Liver (tissue), 2 donors: ENCODE data around the gene TMEM87B.

Source experiments
- YY1 ChIP-seq: IDR thresholded peaks from 2 replicates; pipeline ENCODE4 v1.6.1; 2016; ENCODE audit warnings: antibody characterized with exemption, mild to moderate bottlenecking
- TF ChIP-seq, protein P1 (sequence below): fragments of 150-350 bp; IDR thresholded peaks from 2 replicates; pipeline ENCODE4 v1.5.1; 2017; ENCODE audit warnings: improper control_type of control experiment, low read depth, low read length; ENCODE audit not compliant: missing input control
- TF ChIP-seq, protein P2 (sequence below): IDR thresholded peaks from 2 replicates; pipeline ENCODE4 v1.6.1; 2016; ENCODE audit warnings: antibody characterized with exemption
- donor health status: healthy.

GRCh38 chr2:112162341-112162740, 107.3 kb downstream of the TMEM87B start:
- TF ChIP-seq, protein P1, sequence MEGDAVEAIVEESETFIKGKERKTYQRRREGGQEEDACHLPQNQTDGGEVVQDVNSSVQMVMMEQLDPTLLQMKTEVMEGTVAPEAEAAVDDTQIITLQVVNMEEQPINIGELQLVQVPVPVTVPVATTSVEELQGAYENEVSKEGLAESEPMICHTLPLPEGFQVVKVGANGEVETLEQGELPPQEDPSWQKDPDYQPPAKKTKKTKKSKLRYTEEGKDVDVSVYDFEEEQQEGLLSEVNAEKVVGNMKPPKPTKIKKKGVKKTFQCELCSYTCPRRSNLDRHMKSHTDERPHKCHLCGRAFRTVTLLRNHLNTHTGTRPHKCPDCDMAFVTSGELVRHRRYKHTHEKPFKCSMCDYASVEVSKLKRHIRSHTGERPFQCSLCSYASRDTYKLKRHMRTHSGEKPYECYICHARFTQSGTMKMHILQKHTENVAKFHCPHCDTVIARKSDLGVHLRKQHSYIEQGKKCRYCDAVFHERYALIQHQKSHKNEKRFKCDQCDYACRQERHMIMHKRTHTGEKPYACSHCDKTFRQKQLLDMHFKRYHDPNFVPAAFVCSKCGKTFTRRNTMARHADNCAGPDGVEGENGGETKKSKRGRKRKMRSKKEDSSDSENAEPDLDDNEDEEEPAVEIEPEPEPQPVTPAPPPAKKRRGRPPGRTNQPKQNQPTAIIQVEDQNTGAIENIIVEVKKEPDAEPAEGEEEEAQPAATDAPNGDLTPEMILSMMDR = no peak
- no peak for TF ChIP-seq YY1
- TF ChIP-seq, protein P2, sequence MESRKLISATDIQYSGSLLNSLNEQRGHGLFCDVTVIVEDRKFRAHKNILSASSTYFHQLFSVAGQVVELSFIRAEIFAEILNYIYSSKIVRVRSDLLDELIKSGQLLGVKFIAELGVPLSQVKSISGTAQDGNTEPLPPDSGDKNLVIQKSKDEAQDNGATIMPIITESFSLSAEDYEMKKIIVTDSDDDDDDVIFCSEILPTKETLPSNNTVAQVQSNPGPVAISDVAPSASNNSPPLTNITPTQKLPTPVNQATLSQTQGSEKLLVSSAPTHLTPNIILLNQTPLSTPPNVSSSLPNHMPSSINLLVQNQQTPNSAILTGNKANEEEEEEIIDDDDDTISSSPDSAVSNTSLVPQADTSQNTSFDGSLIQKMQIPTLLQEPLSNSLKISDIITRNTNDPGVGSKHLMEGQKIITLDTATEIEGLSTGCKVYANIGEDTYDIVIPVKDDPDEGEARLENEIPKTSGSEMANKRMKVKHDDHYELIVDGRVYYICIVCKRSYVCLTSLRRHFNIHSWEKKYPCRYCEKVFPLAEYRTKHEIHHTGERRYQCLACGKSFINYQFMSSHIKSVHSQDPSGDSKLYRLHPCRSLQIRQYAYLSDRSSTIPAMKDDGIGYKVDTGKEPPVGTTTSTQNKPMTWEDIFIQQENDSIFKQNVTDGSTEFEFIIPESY = no peak
